GM12801 (cell line): ENCODE results near the gene OAS2.

Source experiments
- CTCF ChIP-seq: IDR thresholded peaks from one replicate; pipeline ENCODE4 v1.5.1; 2011; ENCODE audit warnings: control low read depth; ENCODE audit not compliant: insufficient read length; ENCODE audit errors: extremely low read depth

OAS2 gene

GRCh38 chr12:112944024-112944690 lies 34.2 kb upstream of the OAS2 start:
- TF ChIP-seq CTCF, result no peak

GRCh38 chr12:112945515-112945914 lies 32.8 kb upstream of the OAS2 start:
- TF ChIP-seq CTCF, result no peak

- TF ChIP-seq CTCF, result no peak
Observed at GRCh38 chr12:112946236-112947000, 31.9 kb upstream of the OAS2 start.

- TF ChIP-seq CTCF, result no peak
Observed at GRCh38 chr12:112947314-112947713, 31.0 kb upstream of the OAS2 start.

GRCh38 chr12:112947761-112948160 lies 30.6 kb upstream of the OAS2 start:
- no peak for TF ChIP-seq CTCF

- no peak for TF ChIP-seq CTCF
Observed at GRCh38 chr12:112948806-112949205, 29.5 kb upstream of the OAS2 start.

GRCh38 chr12:112950701-112951100 lies 27.6 kb upstream of the OAS2 start:
- TF ChIP-seq CTCF, result no peak
